GM12891 (cell line): Measurements from ENCODE around the gene HSFX2.

Experiments
- PAX5 ChIP-seq: IDR thresholded peaks from 2 replicates; pipeline ENCODE4 v1.6.1; 2011; ENCODE audit warnings: low read length, moderate library complexity, mild to moderate bottlenecking; ENCODE audit not compliant: insufficient read depth, severe bottlenecking
- POLR2A ChIP-seq: IDR thresholded peaks from 2 replicates; pipeline ENCODE4 v1.6.1; 2011; ENCODE audit warnings: low read depth, low read length, control low read depth
- POLR2AphosphoS5 ChIP-seq: IDR thresholded peaks from 2 replicates; pipeline ENCODE4 v1.6.1; 2011; ENCODE audit warnings: low read depth, low read length, control low read depth
- SPI1 ChIP-seq: IDR thresholded peaks from 2 replicates; pipeline ENCODE4 v1.6.1; 2011; ENCODE audit warnings: low read depth, low read length, control low read depth
- TAF1 ChIP-seq: IDR thresholded peaks from 2 replicates; pipeline ENCODE4 v1.6.1; 2011; ENCODE audit warnings: low read depth, low read length, control low read depth

DNA sequence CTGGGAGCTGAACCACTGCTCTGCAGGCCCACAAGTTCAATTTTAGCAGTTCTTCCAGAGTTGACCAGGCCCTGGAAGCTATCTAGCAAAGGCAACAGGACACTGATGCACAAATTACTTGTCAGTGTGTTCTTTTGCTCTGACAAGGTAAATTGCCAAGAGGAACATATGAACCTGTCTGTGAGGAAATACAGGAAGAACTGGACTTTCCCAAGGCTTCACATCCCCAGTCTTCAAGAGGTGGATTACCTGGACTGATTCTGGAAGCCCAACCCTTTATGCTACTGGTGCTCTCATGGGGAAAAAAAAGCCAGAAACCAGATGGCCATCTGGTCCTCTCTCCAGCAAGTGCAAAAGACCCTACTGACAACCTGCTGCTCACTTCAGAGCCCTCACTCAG lies 38.4 kb upstream of the HSFX2 start:
- TF ChIP-seq POLR2A: no peak
- no peak for TF ChIP-seq POLR2AphosphoS5
- no peak for TF ChIP-seq TAF1
- no peak for TF ChIP-seq SPI1
- TF ChIP-seq PAX5: no peak
